Lung (tissue), 12 donors: Measurements from ENCODE around the gene CDK5R1. TPM values are rescaled to one million over a fixed set of nuclear protein-coding genes. Genes with fewer than 3 reads are reported as not detected.
"Not testable (repeated sequence)": the region's sequence is repeated elsewhere in the genome, so short reads cannot be mapped to it uniquely, and the experiment has no call there.

Source experiments
- ATAC-seq: fragments of 200-7000 bp; cut with Tn5 transposase; one replicate; pipeline ENCODE4 v1.9.1; 2020; ENCODE audit warnings: moderate number of reproducible peaks; ENCODE audit not compliant: insufficient read depth, low FRiP score
- DNase-seq, 3 donors: peaks; one replicate each; pipeline ENCODE4 v3.0.0-alpha.2; 2013 to 2017
- H3K27ac ChIP-seq, 2 donors: one replicate each; pipeline ENCODE4 v1.5.1; 2013; ENCODE audit warnings: mild to moderate bottlenecking in 2 of 2, moderate library complexity in 2 of 2, control low read depth in 1 of 2, inconsistent platforms in 1 of 2, low read depth in 1 of 2, low read length in 1 of 2
- H3K27me3 ChIP-seq, 3 donors: one replicate each; pipeline ENCODE4 v1.5.1; 2013; ENCODE audit warnings: low read length in 2 of 3; ENCODE audit not compliant: control insufficient read depth in 3 of 3, insufficient read depth in 3 of 3
- H3K36me3 ChIP-seq, 4 donors: one replicate each; pipeline ENCODE4 v1.5.1; 2013; ENCODE audit warnings: low read length in 4 of 4, mild to moderate bottlenecking in 1 of 4, moderate library complexity in 1 of 4; ENCODE audit not compliant: control insufficient read depth in 4 of 4, insufficient read depth in 4 of 4
- H3K4me1 ChIP-seq, 5 donors: one replicate each; pipeline ENCODE4 v1.5.1; 2013; ENCODE audit warnings: low read length in 5 of 5, mild to moderate bottlenecking in 2 of 5, moderate library complexity in 1 of 5; ENCODE audit not compliant: control insufficient read depth in 5 of 5, insufficient read depth in 5 of 5
- H3K4me3 ChIP-seq: one replicate; pipeline ENCODE4 v1.5.1; 2013; ENCODE audit warnings: mild to moderate bottlenecking, control low read depth, moderate library complexity
- H3K9ac ChIP-seq, 2 donors: one replicate each; pipeline ENCODE4 v1.5.1; 2013; ENCODE audit warnings: low read length in 2 of 2, control low read depth in 1 of 2; ENCODE audit not compliant: insufficient read depth in 1 of 2
- H3K9me3 ChIP-seq, 4 donors: one replicate each; pipeline ENCODE4 v1.5.1; 2013; ENCODE audit warnings: low read length in 3 of 4, mild to moderate bottlenecking in 1 of 4, moderate library complexity in 1 of 4; ENCODE audit not compliant: control insufficient read depth in 4 of 4, insufficient read depth in 3 of 4
- CTCF ChIP-seq: IDR thresholded peaks from 2 replicates; pipeline ENCODE4 v1.5.1; 2012; ENCODE audit warnings: mild to moderate bottlenecking; ENCODE audit errors: control extremely low read depth, extremely low read depth
- WGBS, 2 donors: extraction: QIAGEN DNeasy Blood & Tissue Kit; methylation state at CpG; one replicate each; pipeline ENCODE4 v1.1.7; 2013; 5-methylcytosine and 5-hydroxymethylcytosine counted together
- polyA plus RNA-seq, 2 donors: library from polyadenylated mRNA; stranded (reverse); fragments of 200-250 nt; gene quantifications; one replicate each; pipeline ENCODE4 v1.2.1, GENCODE V29; 2013
- total RNA-seq, 2 donors: library from RNA; depleted of rRNA in 1 of 2; stranded (reverse); fragments of >200 nt in 1 of 2; gene quantifications; one replicate each; pipeline ENCODE4 v1.2.1, GENCODE V29; 2014 to 2021
- donor health status: control.
- donor health status: control.
- donor health status: Bipolar disorder and iron deficiency.
- donor health status: healthy.
- donor health status: DM: yes; HTN: yes; CAD: no.

Gene CDK5R1
- total and polyA plus RNA-seq, 4 donors = 0.41 to 2.2 (median 1.4) TPM

- no peaks in the 10 kb centered on the region for H3K9me3 ChIP-seq
- DNase-seq (no peak), ATAC-seq (no peak)
- 21 to 28% methylated on average over 6 of the region's 6 CpGs for WGBS, 2 donors
- H3K9ac ChIP-seq = peak overlapping the region; percentile 77 to 85
- peaks cover 7 to 18% (median 10%) of the 10 kb centered on the region in 4 donors for H3K36me3 ChIP-seq
- H3K27me3 ChIP-seq = peaks cover 0 to 2% (median 0%) of the 10 kb centered on the region in 3 donors
- peak overlapping the region; percentile 91 for H3K4me3 ChIP-seq
- peak overlapping the region in 1 of 2 donors; percentile 89 for H3K27ac ChIP-seq
- TF ChIP-seq CTCF = no peak
- H3K4me1 ChIP-seq = peaks cover 2 to 16% (median 8%) of the 10 kb centered on the region in 5 donors
These were observed 41.3 kb upstream of the CDK5R1 start for GRCh38 chr17:32445497-32445896.

- DNase-seq = no peak
These were observed 40.8 kb upstream of the CDK5R1 start for GRCh38 chr17:32445971-32446370.

GRCh38 chr17:32446949-32447348 is 39.8 kb upstream of the CDK5R1 start:
- DNase-seq (no peak), ATAC-seq (no peak)
- WGBS, 2 donors = 89 to 100% methylated on average over 2 of the region's 2 CpGs
- H3K27me3 ChIP-seq = peaks cover 0 to 2% (median 0%) of the 10 kb centered on the region in 3 donors
- H3K4me1 ChIP-seq = peaks cover 2 to 16% (median 8%) of the 10 kb centered on the region in 5 donors
- peak overlapping the region in 1 of 2 donors; percentile 23 for H3K9ac ChIP-seq
- no peaks in the 10 kb centered on the region for H3K9me3 ChIP-seq
- H3K36me3 ChIP-seq = peaks cover 9 to 26% (median 14%) of the 10 kb centered on the region in 4 donors
- H3K27ac ChIP-seq = no peak overlapping the region
- no peak overlapping the region for H3K4me3 ChIP-seq
- TF ChIP-seq CTCF = no peak

More at GRCh38 chr17:32445971-32446370, 40.8 kb upstream of the CDK5R1 start:
- Histone ChIP-seq H3K36me3 (peaks cover 9 to 22% (median 10%) of the 10 kb centered on the region in 4 donors), H3K27me3 (peaks cover 0 to 2% (median 0%) of the 10 kb centered on the region in 3 donors), H3K4me1 (peaks cover 2 to 16% (median 8%) of the 10 kb centered on the region in 5 donors), H3K9ac (no peak overlapping the region), H3K27ac (no peak overlapping the region), H3K9me3 (no peaks in the 10 kb centered on the region), H3K4me3 (no peak overlapping the region)
- WGBS, 2 donors = 44 to 53% methylated on average over 2 of the region's 2 CpGs
- TF ChIP-seq CTCF = no peak
- ATAC-seq = no peak

- ATAC-seq = no peak
- Histone ChIP-seq H3K27ac (no peak overlapping the region), H3K9ac (no peak overlapping the region), H3K27me3 (no peaks in the 10 kb centered on the region), H3K4me1 (peaks cover 0 to 13% (median 8%) of the 10 kb centered on the region in 5 donors), H3K4me3 (no peak overlapping the region), H3K9me3 (no peaks in the 10 kb centered on the region), H3K36me3 (peaks cover 24 to 49% (median 27%) of the 10 kb centered on the region in 4 donors)
- no peak for DNase-seq
- WGBS, 2 donors = 97 to 98% methylated on average over 5 of the region's 5 CpGs
- no peak for TF ChIP-seq CTCF
These were observed 36.8 kb upstream of the CDK5R1 start for GRCh38 chr17:32449963-32450362.

- not testable (repeated sequence) for DNase-seq, ATAC-seq, H3K4me3 ChIP-seq, H3K9me3 ChIP-seq, H3K9ac ChIP-seq, H3K27me3 ChIP-seq, H3K27ac ChIP-seq
- WGBS, 2 donors = 93 to 98% methylated on average over 6 of the region's 6 CpGs
- Histone ChIP-seq H3K4me1 (peaks cover 0 to 11% (median 8%) of the 10 kb centered on the region in 5 donors), H3K36me3 (peaks cover 27 to 53% (median 30%) of the 10 kb centered on the region in 4 donors)
These were observed 36.4 kb upstream of the CDK5R1 start for GRCh38 chr17:32450379-32450778.
